HepG2 (cell line): ENCODE measurements around the gene TM9SF2. TPM values are rescaled to one million over a fixed set of nuclear protein-coding genes. Genes with fewer than 3 reads are reported as not detected.

Experiments
- ATAD3A ChIP-seq: sonication (generic); formaldehyde crosslinking; IDR thresholded peaks from 2 replicates; pipeline ENCODE4 v1.4.0; 2020; ENCODE audit warnings: missing genetic modification reagents
- DMTF1 ChIP-seq: sonication (generic); formaldehyde crosslinking; IDR thresholded peaks from 2 replicates; pipeline ENCODE4 v1.4.0; 2020; ENCODE audit warnings: mild to moderate bottlenecking, missing genetic modification reagents
- DPF2 ChIP-seq: sonication (generic); formaldehyde crosslinking; IDR thresholded peaks from 2 replicates; pipeline ENCODE4 v1.4.0; 2020; ENCODE audit warnings: mild to moderate bottlenecking, low read depth, missing genetic modification reagents, borderline replicate concordance
- DRAP1 ChIP-seq: IDR thresholded peaks from 2 replicates; pipeline ENCODE4 v1.6.1; 2016; ENCODE audit warnings: missing genetic modification reagents, missing compliant biosample characterization
- HNRNPLL ChIP-seq: fragments of 200-400 bp; formaldehyde crosslinking; IDR thresholded peaks from 2 replicates; pipeline ENCODE4 v1.6.1; 2017; ENCODE audit warnings: mild to moderate bottlenecking, low read depth, low read length; ENCODE audit not compliant: poor library complexity, severe bottlenecking
- MLLT10 ChIP-seq: sonication (generic); formaldehyde crosslinking; IDR thresholded peaks from 2 replicates; pipeline ENCODE4 v1.4.0; 2020; ENCODE audit warnings: missing genetic modification reagents
- MTA3 ChIP-seq: sonication (generic); formaldehyde crosslinking; IDR thresholded peaks from 2 replicates; pipeline ENCODE4 v1.4.0; 2020; ENCODE audit warnings: missing genetic modification reagents
- NONO ChIP-seq, 2 experiments: fragments of 450-650 bp in 1 of 2; sonication (generic) in 1 of 2; formaldehyde crosslinking in 1 of 2; IDR thresholded peaks in 1 of 2; conservative IDR thresholded peaks in 1 of 2; 2 replicates each; pipeline versions ENCODE4 v1.6.1 to v1.8.0; 2017 to 2022; ENCODE audit warnings: mild to moderate bottlenecking in 1 of 2, missing genetic modification reagents in 1 of 2, moderate library complexity in 1 of 2
- PPARG ChIP-seq: conservative IDR thresholded peaks from 2 replicates; pipeline ENCODE4 v1.6.1; 2016; ENCODE audit warnings: missing biosample characterization, missing genetic modification reagents
- RBM39 ChIP-seq: fragments of 200-400 bp; formaldehyde crosslinking; IDR thresholded peaks from one replicate; pipeline ENCODE4 v1.6.1; 2018; ENCODE audit warnings: antibody characterized with exemption, mild to moderate bottlenecking, low read depth, low read length; ENCODE audit not compliant: poor library complexity, severe bottlenecking
- SCMH1 ChIP-seq: sonication (generic); formaldehyde crosslinking; IDR thresholded peaks from 2 replicates; pipeline ENCODE4 v1.9.0; 2021; ENCODE audit warnings: missing genetic modification reagents, mild to moderate bottlenecking, borderline replicate concordance
- SMAD1 ChIP-seq: sonication (generic); formaldehyde crosslinking; IDR thresholded peaks from 2 replicates; pipeline ENCODE4 v1.4.0; 2020; ENCODE audit warnings: missing genetic modification reagents, low read depth, mild to moderate bottlenecking, borderline replicate concordance
- ZNF251 ChIP-seq: sonication (generic); formaldehyde crosslinking; IDR thresholded peaks from 2 replicates; pipeline ENCODE4 v1.9.0; 2021; ENCODE audit warnings: mild to moderate bottlenecking, missing genetic modification reagents
- ZNF318 ChIP-seq: sonication (generic); formaldehyde crosslinking; IDR thresholded peaks from 2 replicates; pipeline ENCODE4 v1.4.0; 2020; ENCODE audit warnings: mild to moderate bottlenecking, missing genetic modification reagents
- ZNF333 ChIP-seq: sonication (generic); formaldehyde crosslinking; IDR thresholded peaks from 2 replicates; pipeline ENCODE4 v1.4.0; 2020; ENCODE audit warnings: mild to moderate bottlenecking, missing genetic modification reagents, borderline replicate concordance
- ZNF614 ChIP-seq: IDR thresholded peaks from 2 replicates; pipeline ENCODE4 v1.6.1; 2018; ENCODE audit warnings: missing biosample characterization, missing genetic modification reagents, inconsistent platforms, borderline replicate concordance
- polyA plus RNA-seq, 8 experiments: library from polyadenylated mRNA; depleted of rRNA in 3 of 8; stranded (reverse) in 7 of 8; unstranded in 1 of 8; fragments of >200 nt; fragmentation: Illumina TruSeq in 4 of 8; extraction: Trizol in 4 of 8; gene quantifications; 2 replicates each; pipeline versions ENCODE4 v1.2.1 to v1.2.3, GENCODE V29; 2011 to 2016; ENCODE audit warnings: low read depth in 4 of 8, missing spikeins in 1 of 8, mixed read lengths in 1 of 8; ENCODE audit not compliant: insufficient read depth in 1 of 8
- total RNA-seq, 5 experiments: library from RNA; depleted of rRNA; stranded (reverse); fragments of >200 nt; fragmentation: Illumina TruSeq; extraction: Trizol; gene quantifications; 2 replicates each; pipeline ENCODE4 v1.2.3, GENCODE V29; 2016; ENCODE audit warnings: low read depth in 1 of 5

Gene TM9SF2
- total and polyA plus RNA-seq, 2 of the 13 experiments (the other 11 are each of a cell fraction or from before 2014, with no cell fraction given), result 94.1 to 123 TPM

GRCh38 chr13:99501184-99501847 is at the start of gene TM9SF2 (continued):
- TF ChIP-seq DMTF1, result no peak
- no peak for TF ChIP-seq SCMH1 (CRISPR knock-in tag)
- peak; percentile 71 for TF ChIP-seq RBM39
- TF ChIP-seq MTA3 (CRISPR knock-in tag), result no peak
- peak; percentile 6; the same call in 1 of the 2 replicates for TF ChIP-seq SMAD1 (CRISPR knock-in tag)
- no peak for TF ChIP-seq PPARG (CRISPR knock-in tag)
- TF ChIP-seq DPF2, result no peak
- TF ChIP-seq ZNF318 (CRISPR knock-in tag), result no peak
- TF ChIP-seq HNRNPLL, result peak; percentile 80
- TF ChIP-seq DRAP1 (CRISPR knock-in tag), result peak; percentile 53
- TF ChIP-seq ZNF333 (CRISPR knock-in tag), result no peak
- no peak for TF ChIP-seq ATAD3A
- no peak for TF ChIP-seq ZNF251 (CRISPR knock-in tag)
- no peak for TF ChIP-seq MLLT10 (CRISPR knock-in tag)
- 0 out of 2 replicates have a peak, but pooled peaks have one; percentile 15 for TF ChIP-seq ZNF614
- no peak for TF ChIP-seq NONO (IDR thresholded peaks at IDR 0.05)
- peak; percentile 60 for TF ChIP-seq NONO (CRISPR knock-in tag; conservative IDR thresholded peaks at IDR 0.05)
